ENCODE measurements around the gene ALDH3A2.
"Not testable (repeated sequence)": the region's sequence is repeated elsewhere in the genome, so short reads cannot be mapped to it uniquely, and the experiment has no call there.

The ALDH3A2 gene

DNA sequence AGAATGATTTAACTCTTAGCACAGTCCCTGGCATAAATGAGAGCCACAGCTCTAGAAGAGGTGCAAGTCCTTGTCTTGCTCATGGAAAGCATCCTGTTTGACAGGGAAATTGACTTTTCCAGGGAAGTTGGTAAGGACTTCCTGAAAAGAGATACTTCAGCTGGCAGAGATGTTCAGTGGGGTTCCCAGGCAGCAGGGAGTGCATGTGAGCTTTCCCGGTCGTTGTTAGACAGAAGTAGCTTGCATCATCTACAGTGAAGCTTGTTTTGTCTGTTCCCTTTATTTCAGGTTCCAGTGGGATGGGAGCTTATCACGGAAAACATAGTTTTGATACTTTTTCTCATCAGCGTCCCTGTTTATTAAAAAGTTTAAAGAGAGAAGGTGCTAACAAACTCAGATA is 22.9 kb downstream of the ALDH3A2 start:
- in situ Hi-C loops (cut with HindIII; ENCODE audit: low pct_ligation_motif_present, low pct_unique_long_range_greater_than_20kb, low sequenced_read_pairs), result no loop called here
- no peak for DNase-seq

DNA sequence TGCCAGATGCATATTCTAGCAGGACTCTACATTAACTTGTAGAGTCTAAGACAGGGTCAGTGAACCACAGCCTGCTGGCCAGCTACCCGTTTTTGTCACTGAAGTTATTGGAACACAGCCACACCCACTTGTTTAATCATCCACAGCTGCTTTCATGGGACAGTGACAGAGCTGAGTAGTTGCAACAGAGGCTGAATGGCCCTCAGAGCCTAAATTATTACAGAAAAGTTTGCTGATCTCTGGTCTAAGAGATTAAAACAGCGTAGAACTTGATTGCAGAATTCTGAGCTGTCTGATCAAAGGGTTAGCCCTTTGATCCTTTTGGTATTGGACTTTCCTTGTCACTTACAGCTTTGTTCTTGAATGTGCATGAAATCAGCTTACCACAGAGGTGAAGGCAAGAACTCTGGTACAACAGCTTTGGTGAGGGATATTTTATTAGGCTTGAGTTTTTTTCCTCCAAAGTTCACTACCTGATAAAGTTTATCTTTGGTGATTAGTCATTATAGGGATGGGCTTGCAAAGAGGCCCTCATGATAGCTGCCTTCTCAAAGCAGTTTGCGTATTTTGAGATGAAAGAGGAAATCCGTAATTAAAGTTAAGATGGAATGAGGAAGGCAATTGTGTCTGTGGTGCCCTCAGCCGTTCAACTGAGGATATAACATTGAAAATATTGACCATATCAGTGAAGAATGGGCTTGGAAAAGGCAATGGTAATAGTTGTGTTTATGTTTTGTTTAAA is 23.6 kb downstream of the ALDH3A2 start:
- in situ Hi-C loops (cut with HindIII; ENCODE audit: low pct_ligation_motif_present, low pct_unique_long_range_greater_than_20kb, low sequenced_read_pairs), result no loop called here
- no peak for DNase-seq

- DNase-seq, result no peak
- in situ Hi-C loops (cut with HindIII; ENCODE audit: low pct_ligation_motif_present, low pct_unique_long_range_greater_than_20kb, low sequenced_read_pairs), result no loop called here
These were observed 25.1 kb downstream of the ALDH3A2 start for GRCh38 chr17:19673623-19674022.

DNA sequence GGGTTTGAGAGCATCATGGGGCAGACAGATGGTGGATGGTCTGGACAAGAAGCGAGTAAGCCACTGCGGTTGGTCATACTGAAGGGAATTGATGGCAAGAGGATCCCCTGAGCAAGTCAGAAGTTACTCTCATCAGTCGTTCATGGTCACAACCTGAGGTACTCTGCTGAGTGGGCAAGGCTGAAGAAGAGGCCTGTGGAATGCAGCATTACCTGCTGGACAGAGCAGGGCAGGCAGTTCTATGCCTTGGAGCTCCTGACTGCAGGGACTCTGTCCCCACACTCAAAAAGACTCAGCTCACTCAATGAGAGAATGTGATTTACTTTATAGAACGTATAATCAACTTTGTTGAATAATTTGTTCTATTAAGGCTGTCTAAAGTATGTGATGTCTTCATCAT is 28.3 kb downstream of the ALDH3A2 start:
- in situ Hi-C loops (cut with HindIII; ENCODE audit: low pct_ligation_motif_present, low pct_unique_long_range_greater_than_20kb, low sequenced_read_pairs), result no loop called here
- DNase-seq, result no peak

GRCh38 chr17:19677736-19678379 is 29.3 kb downstream of the ALDH3A2 start:
- in situ Hi-C loops (cut with HindIII; ENCODE audit: low pct_ligation_motif_present, low pct_unique_long_range_greater_than_20kb, low sequenced_read_pairs), result no loop called here
- no peak for DNase-seq

GRCh38 chr17:19678581-19679453 is 30.3 kb downstream of the ALDH3A2 start:
- in situ Hi-C loops (cut with HindIII; ENCODE audit: low pct_ligation_motif_present, low pct_unique_long_range_greater_than_20kb, low sequenced_read_pairs), result no loop called here

GRCh38 chr17:19683117-19683516 is 34.6 kb downstream of the ALDH3A2 start:
- no peak for DNase-seq
- in situ Hi-C loops (cut with HindIII; ENCODE audit: low pct_ligation_motif_present, low pct_unique_long_range_greater_than_20kb, low sequenced_read_pairs), result no loop called here

More at GRCh38 chr17:19678581-19679453, 30.3 kb downstream of the ALDH3A2 start:
- no peak for DNase-seq

DNA sequence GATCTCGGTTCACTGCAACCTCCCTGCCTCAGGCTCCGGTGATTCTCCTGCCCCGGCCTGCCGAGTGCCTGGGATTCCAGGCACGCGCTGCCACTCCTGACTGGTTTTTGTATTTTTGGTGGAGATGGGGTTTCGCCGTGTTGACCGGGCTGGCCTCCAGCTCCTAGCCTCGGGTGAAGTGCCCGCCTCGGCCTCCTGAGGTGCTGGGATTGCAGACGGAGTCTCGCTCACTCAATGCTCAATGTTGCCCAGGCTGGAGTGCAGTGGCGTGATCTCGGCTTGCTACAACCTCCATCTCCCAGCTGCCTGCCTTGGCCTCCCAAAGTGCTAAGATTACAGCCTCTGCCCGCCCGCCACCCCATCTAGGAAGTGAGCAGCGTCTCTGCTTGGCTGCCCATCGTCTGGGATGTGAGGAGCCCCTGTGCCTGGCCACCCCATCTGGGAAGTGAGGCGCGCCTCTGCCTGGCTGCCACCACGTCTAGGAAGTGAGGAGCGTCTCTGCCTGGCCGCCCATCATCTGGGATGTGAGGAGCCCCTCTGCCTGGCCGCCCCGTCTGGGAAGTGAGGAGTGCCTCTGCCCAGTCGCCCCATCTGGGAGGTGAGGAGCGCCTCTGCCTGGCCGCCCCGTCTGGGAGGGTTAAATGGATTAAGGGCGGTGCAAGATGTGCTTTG is 36.5 kb downstream of the ALDH3A2 start:
- in situ Hi-C loops (cut with HindIII; ENCODE audit: low pct_ligation_motif_present, low pct_unique_long_range_greater_than_20kb, low sequenced_read_pairs), result not testable (repeated sequence)

DNA sequence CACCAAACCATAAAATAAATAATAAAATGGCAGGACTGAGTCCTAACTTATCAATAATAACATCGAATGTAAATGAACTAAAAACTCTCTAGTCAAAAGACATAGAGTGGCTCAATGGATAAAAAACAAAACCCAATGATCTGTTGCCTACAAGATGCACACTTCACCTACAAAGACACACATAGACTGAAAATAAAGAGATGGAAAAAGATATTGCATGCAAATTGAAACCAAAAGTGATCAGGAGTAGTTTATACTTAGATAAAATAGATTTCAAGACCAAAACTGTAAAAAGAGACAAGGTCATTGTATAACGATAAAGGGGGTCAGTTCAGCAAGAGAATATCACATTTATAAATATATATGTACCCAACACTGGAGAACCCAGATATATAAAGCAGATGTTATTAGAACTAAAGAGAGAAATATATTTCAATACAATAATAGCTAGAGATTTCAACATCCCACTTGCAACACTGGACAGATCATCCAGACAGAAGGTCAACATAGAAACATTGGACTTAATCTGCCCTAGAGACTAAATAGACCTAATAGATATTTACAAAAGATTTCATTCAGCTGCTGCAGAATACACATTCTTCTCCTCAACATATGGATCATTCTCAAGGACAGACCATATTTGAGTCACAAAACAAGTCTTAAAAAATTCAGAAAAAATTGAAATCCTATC is 38.0 kb downstream of the ALDH3A2 start:
- in situ Hi-C loops (cut with HindIII; ENCODE audit: low pct_ligation_motif_present, low pct_unique_long_range_greater_than_20kb, low sequenced_read_pairs), result no loop called here
- DNase-seq, result no peak

More for the DNA sequence above, 36.5 kb downstream of the ALDH3A2 start:
- DNase-seq, result not testable (repeated sequence)

DNA sequence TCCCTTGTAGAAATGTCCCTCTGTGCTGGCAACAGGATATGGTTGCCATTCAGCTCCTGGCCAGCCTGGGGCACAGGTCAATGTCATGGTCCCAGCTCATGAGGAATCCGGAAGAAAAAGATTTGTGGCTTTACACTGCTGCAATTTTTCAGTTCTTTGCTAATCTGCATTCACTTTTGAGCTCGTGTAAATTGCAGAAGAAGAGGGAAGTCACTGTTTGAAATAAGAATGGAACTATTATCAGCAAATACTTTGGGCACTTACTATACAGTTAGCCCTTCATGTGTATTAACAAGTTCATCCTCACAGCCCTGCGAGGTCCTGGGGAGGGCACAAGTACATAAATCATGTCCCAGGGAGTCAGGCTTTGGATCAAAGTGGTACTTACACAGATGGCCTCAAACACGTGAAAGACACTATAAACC is 53.7 kb downstream of the ALDH3A2 start:
- in situ Hi-C loops (cut with HindIII; ENCODE audit: low pct_ligation_motif_present, low pct_unique_long_range_greater_than_20kb, low sequenced_read_pairs), result no loop called here
- DNase-seq, result peak; percentile 49

- in situ Hi-C loops (cut with HindIII; ENCODE audit: low pct_ligation_motif_present, low pct_unique_long_range_greater_than_20kb, low sequenced_read_pairs), result no loop called here
- DNase-seq, result no peak
These were observed 54.7 kb downstream of the ALDH3A2 start for GRCh38 chr17:19703106-19703827.

GRCh38 chr17:19703828-19704613 is 55.5 kb downstream of the ALDH3A2 start:
- in situ Hi-C loops (cut with HindIII; ENCODE audit: low pct_ligation_motif_present, low pct_unique_long_range_greater_than_20kb, low sequenced_read_pairs), result no loop called here
- DNase-seq, result no peak

GRCh38 chr17:19705201-19705600 is 56.6 kb downstream of the ALDH3A2 start:
- no peak for DNase-seq
- in situ Hi-C loops (cut with HindIII; ENCODE audit: low pct_ligation_motif_present, low pct_unique_long_range_greater_than_20kb, low sequenced_read_pairs), result no loop called here

- in situ Hi-C loops (cut with HindIII; ENCODE audit: low pct_ligation_motif_present, low pct_unique_long_range_greater_than_20kb, low sequenced_read_pairs), result no loop called here
- DNase-seq, result no peak
These were observed 57.5 kb downstream of the ALDH3A2 start for GRCh38 chr17:19705771-19706770.

GRCh38 chr17:19706791-19707727 is 58.5 kb downstream of the ALDH3A2 start:
- in situ Hi-C loops (cut with HindIII; ENCODE audit: low pct_ligation_motif_present, low pct_unique_long_range_greater_than_20kb, low sequenced_read_pairs), result no loop called here
- no peak for DNase-seq
